ENCODE results near the gene FBP2. TPM values are rescaled to one million over a fixed set of nuclear protein-coding genes. Genes with fewer than 3 reads are reported as not detected.

The FBP2 gene
- total and polyA plus RNA-seq, 10 of the 15 experiments (the other 5 are each of a cell fraction or from before 2014, with no cell fraction given) = 0.07 to 1.1 (median 0.12) TPM; not detected in 6

DNA sequence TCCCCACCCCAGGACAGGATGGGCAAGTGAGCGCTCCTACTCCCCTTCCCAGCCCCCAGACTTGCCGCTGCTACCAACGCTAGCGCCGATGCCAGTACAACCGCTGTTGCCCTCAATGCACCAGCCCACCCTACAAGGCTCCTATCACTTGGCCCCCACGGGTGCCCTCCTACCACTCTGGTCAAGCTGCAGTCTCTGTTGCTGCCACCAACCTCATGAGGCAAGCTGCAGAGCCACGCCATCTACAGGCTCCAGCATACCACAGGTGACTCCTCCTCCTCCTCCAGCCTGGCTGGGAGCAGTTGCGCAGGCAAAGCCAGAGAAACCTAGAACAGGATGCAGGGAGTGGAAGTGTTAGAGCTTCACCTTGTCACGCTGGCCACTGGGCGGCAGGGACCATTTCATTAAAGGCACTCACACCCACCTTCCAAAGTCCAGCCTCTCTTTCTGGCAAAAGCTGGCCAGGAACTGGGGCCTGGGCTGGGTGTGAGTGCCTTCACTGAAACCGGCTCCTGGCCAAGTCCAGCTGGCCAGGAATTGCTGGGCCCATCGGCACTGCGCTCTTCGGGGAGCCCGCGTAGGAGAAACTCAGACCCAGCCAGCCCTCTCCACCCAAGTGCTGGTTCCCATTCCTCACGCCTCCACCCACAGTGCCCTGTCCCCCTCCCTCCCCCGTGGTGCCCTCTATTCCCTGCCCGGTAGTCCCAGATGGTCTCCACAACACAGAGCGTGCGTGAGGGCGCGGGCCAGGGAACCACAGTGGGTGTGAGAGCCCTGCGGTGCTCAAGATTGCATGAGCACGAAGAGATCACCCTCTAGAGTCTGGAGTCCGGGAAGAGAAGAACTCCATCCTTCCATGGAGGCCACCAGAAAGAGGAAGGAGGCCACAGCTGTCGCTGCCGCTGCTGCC lies 40.3 kb downstream of the FBP2 start:
- H3K36me3 ChIP-seq (ENCODE audit: control insufficient read depth in 2 of 2, insufficient read depth in 2 of 2, low read length in 1 of 2) = no peaks in the 10 kb centered on the region
- in situ Hi-C loops (cut with MboI) = no loop called here
- intact Hi-C loops (cut with micrococcal nuclease; ENCODE audit: unreplicated experiment) = loop anchor here (5.0 to 10.0 kb wide), 2 partner anchors 69 to 582 kb away; no protein-coding TSS in a partner anchor
- SMC1A ChIA-PET (ENCODE audit: uncharacterized antibody, unreplicated experiment) = no interaction called here
- POLR2A ChIA-PET = no interaction called here
- H2AFZ ChIP-seq (ENCODE audit: control insufficient read depth, low read depth, low read length) = no peak overlapping the region
- no peak for ATAC-seq
- H3K79me2 ChIP-seq (ENCODE audit: control insufficient read depth, insufficient read depth, low read length) = no peaks in the 10 kb centered on the region
- no peaks in the 10 kb centered on the region for H3K9me3 ChIP-seq (replicated peaks; ENCODE audit: control insufficient read depth, insufficient read depth, low read length)
- CTCF ChIA-PET = interaction anchor here (0.9 kb wide), 1 partner anchor 64 kb away, joined by 3 read pairs; no protein-coding TSS in a partner anchor
- no peaks in the 10 kb centered on the region for H3K4me1 ChIP-seq (ENCODE audit: control insufficient read depth, insufficient read depth, low read length)
- no peaks in the 10 kb centered on the region; a peak in 1 of 4 replicates for H3K27me3 ChIP-seq (replicated peaks in 1 of 2; ENCODE audit: control insufficient read depth in 2 of 2, insufficient read depth in 2 of 2, low read length in 1 of 2)
- RAD21 ChIA-PET (ENCODE audit: unreplicated experiment) = no interaction called here
- BruUV-seq (replicated peaks) = no TSS peak
- TF ChIP-seq USF2 (IDR thresholded peaks at IDR 0.05; ENCODE audit: borderline replicate concordance, low read depth, low read length) (no peak), SREBF2 (IDR thresholded peaks at IDR 0.05; ENCODE audit: low read length) (no peak), NFYA (IDR thresholded peaks at IDR 0.05; ENCODE audit: borderline replicate concordance, low read depth, low read length) (no peak), EZH2 (IDR thresholded peaks at IDR 0.05; ENCODE audit: borderline replicate concordance, control insufficient read depth, low read depth, low read length) (no peak), NR2F1 (conservative IDR thresholded peaks at IDR 0.05) (no peak), ELK1 (IDR thresholded peaks at IDR 0.05; ENCODE audit: low read depth, low read length) (no peak), EP300 (IDR thresholded peaks at IDR 0.05; ENCODE audit: borderline replicate concordance in 1 of 2, control insufficient read depth in 1 of 2, low read depth in 2 of 2, low read length in 2 of 2) (no peak), CBX5 (IDR thresholded peaks at IDR 0.05; ENCODE audit: low read depth) (no peak), EGR1 (IDR thresholded peaks at IDR 0.05; ENCODE audit: borderline replicate concordance in 1 of 2, low read depth in 2 of 2, low read length in 2 of 2) (no peak)
- TF ChIP-seq, protein P1, sequence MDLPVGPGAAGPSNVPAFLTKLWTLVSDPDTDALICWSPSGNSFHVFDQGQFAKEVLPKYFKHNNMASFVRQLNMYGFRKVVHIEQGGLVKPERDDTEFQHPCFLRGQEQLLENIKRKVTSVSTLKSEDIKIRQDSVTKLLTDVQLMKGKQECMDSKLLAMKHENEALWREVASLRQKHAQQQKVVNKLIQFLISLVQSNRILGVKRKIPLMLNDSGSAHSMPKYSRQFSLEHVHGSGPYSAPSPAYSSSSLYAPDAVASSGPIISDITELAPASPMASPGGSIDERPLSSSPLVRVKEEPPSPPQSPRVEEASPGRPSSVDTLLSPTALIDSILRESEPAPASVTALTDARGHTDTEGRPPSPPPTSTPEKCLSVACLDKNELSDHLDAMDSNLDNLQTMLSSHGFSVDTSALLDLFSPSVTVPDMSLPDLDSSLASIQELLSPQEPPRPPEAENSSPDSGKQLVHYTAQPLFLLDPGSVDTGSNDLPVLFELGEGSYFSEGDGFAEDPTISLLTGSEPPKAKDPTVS (IDR thresholded peaks at IDR 0.05; ENCODE audit: low read depth, low read length) = no peak
- no peak for DNase-seq (ENCODE audit: low read depth, low spot score)
- no peaks in the 10 kb centered on the region for H4K20me1 ChIP-seq (ENCODE audit: control insufficient read depth, insufficient read depth)
- H3K27ac ChIP-seq (ENCODE audit: control insufficient read depth, insufficient read depth) = no peak overlapping the region
- no peak overlapping the region for H3K4me2 ChIP-seq (ENCODE audit: control insufficient read depth, insufficient read depth)
- FAIRE-seq = no peak
- WGBS (ENCODE audit: insufficient coverage, insufficient replicate concordance, low lambda C conversion rate, missing lambda C conversion rate) = 67% methylated on average over 29 of the region's 29 CpGs
- no peak overlapping the region for H3K4me3 ChIP-seq
- H3K9ac ChIP-seq (ENCODE audit: control insufficient read depth, insufficient read depth, low read length) = no peak overlapping the region
